Smooth muscle cell of the coronary artery (primary cell): Measurements from ENCODE around the gene FAM133A. TPM values are rescaled to one million over a fixed set of nuclear protein-coding genes. Genes with fewer than 3 reads are reported as not detected.

Source experiments
- total RNA-seq: library from RNA; depleted of rRNA; stranded (reverse); fragments of >200 nt; gene quantifications from 2 replicates; pipeline ENCODE4 v1.2.3, GENCODE V29; 2014; ENCODE audit warnings: low replicate concordance

FAM133A gene
- 0.15 TPM in 1 of 2 replicates, not detected in the other for total RNA-seq

DNA sequence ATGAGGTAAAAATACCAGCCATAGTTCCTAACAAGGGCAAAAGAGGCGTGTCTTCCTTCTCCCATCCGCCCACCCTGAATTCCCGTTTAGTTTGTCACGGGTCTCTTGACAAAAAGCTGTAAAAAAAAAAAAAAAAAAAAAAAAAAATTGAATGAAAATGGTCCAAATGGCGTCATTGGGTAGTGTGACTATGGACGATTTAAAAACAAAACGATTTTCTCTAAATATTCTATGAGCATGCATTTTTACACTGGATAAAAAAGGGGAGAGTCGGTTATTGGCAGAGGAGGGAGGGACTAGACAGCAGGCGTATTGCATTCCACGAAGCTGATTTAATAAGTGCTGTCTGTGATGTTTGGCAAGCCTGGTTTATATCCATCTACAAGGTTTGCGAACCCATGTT, at the start of gene FAM133A:
TSS of gene FAM133A (plus strand) at position 338 of the 403 bp plus-strand sequence. CDS start 35,214 bp downstream, outside the sequence.

DNA sequence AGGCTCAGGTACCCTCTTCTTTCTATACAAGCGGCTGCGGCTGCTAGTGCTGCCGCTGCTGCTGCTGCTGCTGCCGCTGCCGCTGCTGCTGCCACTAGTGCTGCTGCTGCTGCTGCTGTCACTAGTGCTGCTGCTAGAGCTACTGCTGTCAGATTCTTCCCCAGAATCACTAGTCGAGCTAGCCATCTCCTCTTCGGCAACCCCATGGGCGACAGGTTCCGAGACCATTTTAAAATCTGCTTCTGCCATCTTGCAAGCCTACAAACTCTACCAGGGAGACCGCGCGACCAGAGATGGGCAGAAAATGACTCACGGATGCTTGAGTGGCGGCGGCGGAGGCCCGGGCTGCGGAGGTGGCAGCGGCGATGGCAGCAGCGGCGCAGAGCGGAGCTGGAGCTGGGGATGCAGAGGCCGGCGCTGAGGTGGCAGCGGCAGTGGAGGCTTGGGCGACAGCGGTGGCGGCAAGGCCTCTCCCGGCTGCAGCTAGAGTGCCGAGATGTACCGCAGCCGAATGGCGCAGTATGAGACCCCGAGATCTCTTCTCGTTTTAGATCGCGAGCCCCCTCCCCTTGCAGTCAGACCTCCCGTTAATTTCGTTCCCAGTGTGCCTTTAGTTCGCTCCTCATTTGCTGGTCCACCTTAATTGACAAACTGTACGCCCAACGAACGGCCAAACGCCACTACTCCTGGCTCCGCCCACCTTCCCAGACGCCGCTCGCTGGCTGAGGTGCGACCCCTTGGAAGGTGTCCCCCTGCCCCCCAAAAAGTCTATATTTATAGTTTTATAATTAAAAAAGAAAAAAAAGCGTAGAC, 744 bp upstream of the FAM133A start, which contains the start of gene NAP1L3:
TSS of gene NAP1L3 (minus strand) at position 523 of the 813 bp plus-strand sequence. CDS start at position 249, 274 bp downstream.

Other genes with a start within 250 kb of the FAM133A start
- gene NAP1L3, start 628 bp upstream of the FAM133A start, total RNA-seq, result 1.9 and 10.3 TPM in 2 replicates